ENCODE measurements around the gene PDF. TPM values are rescaled to one million over a fixed set of nuclear protein-coding genes. Genes with fewer than 3 reads are reported as not detected.
"Not testable (repeated sequence)": the region's sequence is repeated elsewhere in the genome, so short reads cannot be mapped to it uniquely, and the experiment has no call there.

PDF gene
- total RNA-seq, 1 donor: 11.2 TPM

DNA sequence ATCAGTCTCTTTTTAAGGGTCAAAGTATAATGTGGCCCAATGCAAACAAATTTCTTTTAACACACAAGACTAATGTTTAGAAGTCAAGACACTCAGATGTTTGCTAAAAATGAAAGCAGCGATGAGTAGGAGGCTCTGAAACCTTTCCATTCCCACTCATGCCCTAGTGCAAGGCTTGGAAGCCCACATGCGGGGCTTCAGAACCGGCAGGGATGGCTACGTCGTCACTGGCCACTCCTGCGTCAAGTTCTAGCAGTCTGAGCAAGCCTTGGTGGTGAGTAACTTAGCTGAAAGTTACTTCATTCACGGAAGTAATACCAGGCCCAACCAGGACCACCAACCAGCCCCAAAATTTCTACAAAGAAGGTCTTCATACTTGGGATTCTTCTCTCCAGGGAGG is 36.0 kb upstream of the PDF start:
- TF ChIP-seq CTCF (IDR thresholded peaks at IDR 0.05; ENCODE audit: extremely low read depth, low read depth, low read length): no peak
- H3K36me3 ChIP-seq (ENCODE audit: insufficient read depth, low read length): peaks cover 56% of the 10 kb centered on the region
- no peaks in the 10 kb centered on the region for H3K9me3 ChIP-seq (ENCODE audit: low read depth, low read length)
- H4K20me1 ChIP-seq (ENCODE audit: insufficient read depth, low read length): no peaks in the 10 kb centered on the region
- peaks cover 5% of the 10 kb centered on the region for H3K79me2 ChIP-seq (ENCODE audit: insufficient read depth, low read length)
- no peaks in the 10 kb centered on the region for H3K27me3 ChIP-seq (ENCODE audit: insufficient read depth, low read length)
- no peaks in the 10 kb centered on the region for H3K4me1 ChIP-seq (ENCODE audit: insufficient read depth, low read length)
- no peak for DNase-seq (ENCODE audit: insufficient read length, low spot score, missing footprints)
- H3K4me3 ChIP-seq (ENCODE audit: insufficient read depth, low read length): no peak overlapping the region
- no peak overlapping the region for H3K27ac ChIP-seq (ENCODE audit: low read depth, low read length)
- H2AFZ ChIP-seq (ENCODE audit: low read length): no peak overlapping the region
- no peak overlapping the region for H3K4me2 ChIP-seq (ENCODE audit: insufficient read depth, low read length)

DNA sequence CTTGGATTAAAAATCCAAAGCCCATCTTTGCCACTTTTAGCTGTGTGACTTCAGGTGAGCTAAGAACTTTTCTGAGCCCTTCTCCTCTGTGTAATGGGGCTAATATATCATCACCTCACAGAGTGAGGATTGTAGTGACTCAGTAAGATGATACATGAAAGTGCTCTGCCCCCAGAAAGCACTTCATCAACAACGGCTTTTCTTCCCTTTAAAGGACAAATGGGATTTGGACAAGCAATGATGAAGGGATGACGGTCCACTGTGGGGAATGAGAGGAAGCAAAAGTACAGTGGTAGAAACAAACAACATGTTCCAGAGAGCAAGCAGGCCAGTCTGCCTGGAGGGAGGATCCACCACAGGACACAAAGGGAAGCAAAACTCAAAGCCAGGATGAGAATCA is 35.5 kb upstream of the PDF start:
- Histone ChIP-seq H2AFZ (ENCODE audit: low read length) (no peak overlapping the region), H3K4me2 (ENCODE audit: insufficient read depth, low read length) (no peak overlapping the region), H3K27me3 (ENCODE audit: insufficient read depth, low read length) (no peaks in the 10 kb centered on the region), H3K9me3 (ENCODE audit: low read depth, low read length) (no peaks in the 10 kb centered on the region), H3K4me3 (ENCODE audit: insufficient read depth, low read length) (no peak overlapping the region), H3K27ac (ENCODE audit: low read depth, low read length) (no peak overlapping the region), H4K20me1 (ENCODE audit: insufficient read depth, low read length) (no peaks in the 10 kb centered on the region), H3K79me2 (ENCODE audit: insufficient read depth, low read length) (peaks cover 5% of the 10 kb centered on the region), H3K36me3 (ENCODE audit: insufficient read depth, low read length) (peaks cover 58% of the 10 kb centered on the region), H3K4me1 (ENCODE audit: insufficient read depth, low read length) (no peaks in the 10 kb centered on the region)
- no peak for DNase-seq (ENCODE audit: insufficient read length, low spot score, missing footprints)
- no peak for TF ChIP-seq CTCF (IDR thresholded peaks at IDR 0.05; ENCODE audit: extremely low read depth, low read depth, low read length)

DNA sequence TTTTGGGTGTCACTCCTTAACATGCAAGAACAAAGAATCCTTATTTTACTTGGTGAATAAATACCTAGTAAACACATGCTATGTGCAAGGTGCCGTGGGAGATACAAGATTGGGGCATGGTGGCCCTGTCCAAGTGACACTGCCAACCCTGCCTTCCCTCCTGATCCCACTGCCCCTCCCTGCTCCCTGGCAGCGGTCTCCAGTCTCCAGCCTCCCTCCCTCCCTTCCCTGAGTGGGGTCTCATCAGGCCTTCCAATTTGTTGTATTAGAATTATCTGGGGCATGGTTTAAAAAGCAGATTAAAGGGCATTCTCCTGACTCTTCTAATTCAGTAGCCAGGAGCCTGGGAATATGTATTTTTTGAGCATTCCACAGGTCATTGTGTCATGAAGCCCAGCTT is 33.7 kb upstream of the PDF start:
- H3K36me3 ChIP-seq (ENCODE audit: insufficient read depth, low read length): peaks cover 48% of the 10 kb centered on the region
- no peaks in the 10 kb centered on the region for H3K27me3 ChIP-seq (ENCODE audit: insufficient read depth, low read length)

DNA sequence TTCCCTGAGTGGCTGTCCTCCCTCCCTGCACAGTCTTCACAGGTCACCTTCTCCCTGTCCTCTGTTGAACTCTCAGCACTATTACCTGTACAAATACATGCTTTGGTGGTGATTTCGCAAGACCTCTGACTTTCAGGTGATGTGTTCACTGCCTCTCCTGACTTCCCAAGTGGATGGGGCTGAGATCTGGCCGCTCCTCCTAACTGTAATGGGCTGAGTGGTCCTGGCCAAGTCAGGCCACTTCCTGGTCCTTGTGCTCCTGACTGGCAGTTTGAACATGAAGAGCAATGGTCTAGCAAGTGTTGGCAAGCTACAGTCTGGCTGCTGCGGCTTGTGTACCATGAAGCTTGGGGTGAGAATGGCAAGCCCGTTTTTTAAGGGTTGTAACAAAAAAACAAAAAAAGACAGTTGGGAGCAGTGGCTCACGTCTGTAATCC is 32.9 kb upstream of the PDF start:
- H3K4me3 ChIP-seq (ENCODE audit: insufficient read depth, low read length): no peak overlapping the region
- no peaks in the 10 kb centered on the region for H4K20me1 ChIP-seq (ENCODE audit: insufficient read depth, low read length)
- H3K36me3 ChIP-seq (ENCODE audit: insufficient read depth, low read length): peaks cover 42% of the 10 kb centered on the region
- H3K4me1 ChIP-seq (ENCODE audit: insufficient read depth, low read length): no peaks in the 10 kb centered on the region
- no peaks in the 10 kb centered on the region for H3K9me3 ChIP-seq (ENCODE audit: low read depth, low read length)
- TF ChIP-seq CTCF (IDR thresholded peaks at IDR 0.05; ENCODE audit: extremely low read depth, low read depth, low read length): no peak
- no peak overlapping the region for H3K27ac ChIP-seq (ENCODE audit: low read depth, low read length)
- H3K4me2 ChIP-seq (ENCODE audit: insufficient read depth, low read length): no peak overlapping the region
- H2AFZ ChIP-seq (ENCODE audit: low read length): no peak overlapping the region
- H3K79me2 ChIP-seq (ENCODE audit: insufficient read depth, low read length): peaks cover 5% of the 10 kb centered on the region
- no peak for DNase-seq (ENCODE audit: insufficient read length, low spot score, missing footprints)
- no peaks in the 10 kb centered on the region for H3K27me3 ChIP-seq (ENCODE audit: insufficient read depth, low read length)

More for the DNA sequence above, 33.7 kb upstream of the PDF start:
- H3K79me2 ChIP-seq (ENCODE audit: insufficient read depth, low read length): peaks cover 5% of the 10 kb centered on the region
- H3K9me3 ChIP-seq (ENCODE audit: low read depth, low read length): no peaks in the 10 kb centered on the region
- H4K20me1 ChIP-seq (ENCODE audit: insufficient read depth, low read length): no peaks in the 10 kb centered on the region
- no peak overlapping the region for H3K27ac ChIP-seq (ENCODE audit: low read depth, low read length)
- H3K4me2 ChIP-seq (ENCODE audit: insufficient read depth, low read length): no peak overlapping the region
- no peak for DNase-seq (ENCODE audit: insufficient read length, low spot score, missing footprints)
- no peak for TF ChIP-seq CTCF (IDR thresholded peaks at IDR 0.05; ENCODE audit: extremely low read depth, low read depth, low read length)
- H2AFZ ChIP-seq (ENCODE audit: low read length): no peak overlapping the region
- H3K4me1 ChIP-seq (ENCODE audit: insufficient read depth, low read length): no peaks in the 10 kb centered on the region
- no peak overlapping the region for H3K4me3 ChIP-seq (ENCODE audit: insufficient read depth, low read length)

- not testable (repeated sequence) for DNase-seq (ENCODE audit: insufficient read length, low spot score, missing footprints); H3K4me3 ChIP-seq (ENCODE audit: insufficient read depth, low read length); H2AFZ ChIP-seq (ENCODE audit: low read length); H3K27ac ChIP-seq (ENCODE audit: low read depth, low read length); H3K4me2 ChIP-seq (ENCODE audit: insufficient read depth, low read length); H3K9me3 ChIP-seq (ENCODE audit: low read depth, low read length); H4K20me1 ChIP-seq (ENCODE audit: insufficient read depth, low read length); H3K79me2 ChIP-seq (ENCODE audit: insufficient read depth, low read length); H3K27me3 ChIP-seq (ENCODE audit: insufficient read depth, low read length); H3K4me1 ChIP-seq (ENCODE audit: insufficient read depth, low read length)
- H3K36me3 ChIP-seq (ENCODE audit: insufficient read depth, low read length): peaks cover 31% of the 10 kb centered on the region
These were observed 29.7 kb upstream of the PDF start for GRCh38 chr16:69360070-69360469.
